K562 (cell line): ENCODE measurements around the gene STON2. TPM values are rescaled to one million over a fixed set of nuclear protein-coding genes. Genes with fewer than 3 reads are reported as not detected.

Experiments
- FOXA3 ChIP-seq, 2 experiments: fragments of 450-650 bp in 1 of 2; sonication (generic) in 1 of 2; formaldehyde crosslinking; IDR thresholded peaks in 1 of 2; conservative IDR thresholded peaks in 1 of 2; 2 replicates each; pipeline versions ENCODE4 v1.4.0 to v1.8.0; 2020 to 2022; ENCODE audit warnings: mild to moderate bottlenecking in 2 of 2, missing genetic modification reagents in 1 of 2
- FOXM1 ChIP-seq, 2 experiments: fragments of 450-650 bp in 1 of 2; sonication (generic) in 1 of 2; formaldehyde crosslinking in 1 of 2; IDR thresholded peaks; 2 replicates each; pipeline versions ENCODE4 v1.6.1 to v1.9.0; 2017 to 2022; ENCODE audit warnings: low read depth in 2 of 2, mild to moderate bottlenecking in 2 of 2, missing genetic modification reagents in 1 of 2, moderate library complexity in 1 of 2
- HNRNPK ChIP-seq: fragments of 200-400 bp; formaldehyde crosslinking; IDR thresholded peaks from one replicate; pipeline ENCODE4 v1.6.1; 2018; ENCODE audit warnings: mild to moderate bottlenecking, low read depth, low read length; ENCODE audit not compliant: poor library complexity, severe bottlenecking
- MEF2D ChIP-seq: conservative IDR thresholded peaks from 2 replicates; pipeline ENCODE4 v1.6.1; 2016; ENCODE audit warnings: low read depth, missing genetic modification characterization, missing compliant biosample characterization
- NEUROD1 ChIP-seq: fragments of 150-350 bp; IDR thresholded peaks from 2 replicates; pipeline ENCODE4 v1.6.1; 2014; ENCODE audit warnings: borderline replicate concordance, low read length, low read depth; ENCODE audit not compliant: partially characterized antibody
- NFE2L1 ChIP-seq: fragments of 450-650 bp; IDR thresholded peaks from 2 replicates; pipeline ENCODE4 v1.6.1; 2016; ENCODE audit warnings: missing genetic modification characterization, low read depth, mild to moderate bottlenecking, missing compliant biosample characterization, moderate library complexity, borderline replicate concordance
- PHF20 ChIP-seq: fragments of 450-650 bp; IDR thresholded peaks from 2 replicates; pipeline ENCODE4 v1.6.1; 2018; ENCODE audit not compliant: partially characterized antibody
- POLR2AphosphoS2 ChIP-seq: IDR thresholded peaks from 2 replicates; pipeline ENCODE4 v1.6.1; 2012; ENCODE audit warnings: low read length, improper control_type of control experiment
- RB1 ChIP-seq: fragments of 450-650 bp; IDR thresholded peaks from 2 replicates; pipeline ENCODE4 v1.6.1; 2017; ENCODE audit warnings: low read depth, mild to moderate bottlenecking
- SRSF1 ChIP-seq: fragments of 200-400 bp; formaldehyde crosslinking; IDR thresholded peaks from 2 replicates; pipeline ENCODE4 v1.6.1; 2017; ENCODE audit warnings: mild to moderate bottlenecking, low read depth, low read length, moderate library complexity
- SRSF3 ChIP-seq: fragments of 200-400 bp; formaldehyde crosslinking; IDR thresholded peaks from 2 replicates; pipeline ENCODE4 v1.6.1; 2016; ENCODE audit warnings: mild to moderate bottlenecking, low read length, moderate library complexity; ENCODE audit not compliant: insufficient read depth
- TAL1 ChIP-seq: fragments of 450-650 bp; IDR thresholded peaks from 2 replicates; pipeline ENCODE4 v1.6.1; 2016; ENCODE audit warnings: mild to moderate bottlenecking
- ZEB2 ChIP-seq: fragments of 450-650 bp; IDR thresholded peaks from 2 replicates; pipeline ENCODE4 v1.6.1; 2016
- ZFP30 ChIP-seq: fragments of 250-450 bp; sonication (Bioruptor Pico); IDR thresholded peaks from 2 replicates; pipeline ENCODE4 v1.8.0; 2022; ENCODE audit warnings: moderate library complexity, mild to moderate bottlenecking, inconsistent platforms, borderline replicate concordance
- ZHX1 ChIP-seq: fragments of 150-350 bp; conservative IDR thresholded peaks from 2 replicates; pipeline ENCODE4 v1.6.1; 2014; ENCODE audit warnings: low read length
- ZNF121 ChIP-seq: sonication (generic); formaldehyde crosslinking; conservative IDR thresholded peaks from 2 replicates; pipeline ENCODE4 v1.8.0; 2022; ENCODE audit warnings: missing genetic modification reagents
- ZNF146 ChIP-seq: IDR thresholded peaks from one replicate; pipeline ENCODE4 v1.6.1; 2018; ENCODE audit warnings: missing compliant biosample characterization; ENCODE audit not compliant: unreplicated experiment
- ZNF263 ChIP-seq: sonication (generic); formaldehyde crosslinking; IDR thresholded peaks from 2 replicates; pipeline ENCODE4 v1.8.0; 2022; ENCODE audit warnings: mild to moderate bottlenecking, missing genetic modification reagents, borderline replicate concordance
- ZNF766 ChIP-seq: fragments of 200-800 bp; sonication (Bioruptor generic); conservative IDR thresholded peaks from 2 replicates; pipeline ENCODE4 v1.6.1; 2016; ENCODE audit warnings: missing genetic modification characterization, missing compliant biosample characterization
- polyA plus RNA-seq, 8 experiments: library from polyadenylated mRNA; depleted of rRNA in 4 of 8; stranded (reverse) in 5 of 8; unstranded in 3 of 8; fragments of >200 nt; fragmentation: Nextera tagmentation in 2 of 8; fragmentation: Illumina TruSeq in 1 of 8; extraction: Ambion mirVana in 2 of 8; extraction: Trizol in 1 of 8; gene quantifications; 2 replicates each; pipeline versions ENCODE4 v1.2.1 to v1.2.3, GENCODE V29; 2011 to 2014; ENCODE audit warnings: inconsistent platforms in 1 of 8, missing spikeins in 1 of 8
- total RNA-seq, 7 experiments: library from RNA; depleted of rRNA in 6 of 7; stranded (reverse); fragments of >200 nt in 6 of 7; fragmentation: Illumina TruSeq in 2 of 7; extraction: Trizol in 2 of 7; gene quantifications; 2 replicates each; pipeline versions ENCODE4 v1.2.1 to v1.2.3, GENCODE V29; 2011 to 2021; ENCODE audit warnings: low replicate concordance in 1 of 7
- TF ChIP-seq, protein P1 (sequence below): fragments of 450-650 bp; IDR thresholded peaks from 2 replicates; pipeline ENCODE4 v1.6.1; 2016; ENCODE audit warnings: antibody characterized with exemption

STON2 gene
- total and polyA plus RNA-seq, 9 of the 15 experiments (the other 6 are each of a cell fraction or from before 2014, with no cell fraction given), result 7.8 to 99.3 (median 53.5) TPM

GRCh38 chr14:81432219-81432661, 32.1 kb upstream of the STON2 start (continued):
- TF ChIP-seq MEF2D (tag) (no peak), FOXM1 (IDR thresholded peaks at IDR 0.05; ENCODE audit: low read depth) (0 out of 2 replicates have a peak, but pooled peaks have one; percentile 23), FOXM1 (CRISPR knock-in tag; IDR thresholded peaks at IDR 0.05; ENCODE audit: low read depth) (no peak), ZEB2 (no peak), ZNF263 (CRISPR knock-in tag) (no peak), HNRNPK (no peak), FOXA3 (CRISPR knock-in tag; conservative IDR thresholded peaks at IDR 0.05 in 1 of 2, IDR thresholded peaks at IDR 0.05 in 1 of 2) (peak in 1 of 2 experiments; percentile 59; a peak in 2 of 4 replicates), POLR2AphosphoS2 (no peak), TAL1 (peak; percentile 59), NEUROD1 (no peak), NFE2L1 (tag) (peak; percentile 29; the same call in 1 of the 2 replicates), RB1 (no peak), SRSF3 (no peak), SRSF1 (no peak), ZNF146 (no peak), ZFP30 (no peak), ZHX1 (no peak), ZNF766 (no peak), PHF20 (no peak), ZNF121 (CRISPR knock-in tag) (no peak)
- TF ChIP-seq, protein P1, sequence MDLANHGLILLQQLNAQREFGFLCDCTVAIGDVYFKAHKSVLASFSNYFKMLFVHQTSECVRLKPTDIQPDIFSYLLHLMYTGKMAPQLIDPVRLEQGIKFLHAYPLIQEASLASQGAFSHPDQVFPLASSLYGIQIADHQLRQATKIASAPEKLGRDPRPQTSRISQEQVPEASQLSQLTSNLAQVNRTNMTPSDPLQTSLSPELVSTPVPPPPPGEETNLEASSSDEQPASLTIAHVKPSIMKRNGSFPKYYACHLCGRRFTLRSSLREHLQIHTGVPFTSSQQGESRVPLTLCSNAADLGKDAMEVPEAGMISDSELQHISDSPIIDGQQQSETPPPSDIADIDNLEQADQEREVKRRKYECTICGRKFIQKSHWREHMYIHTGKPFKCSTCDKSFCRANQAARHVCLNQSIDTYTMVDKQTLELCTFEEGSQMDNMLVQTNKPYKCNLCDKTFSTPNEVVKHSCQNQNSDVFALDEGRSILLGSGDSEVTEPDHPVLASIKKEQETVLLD, result no peak
